ENCODE results near the gene TACC2.

TACC2 gene

GRCh38 chr10:122116331-122116730 is 127.4 kb downstream of the TACC2 start:
- no peak for DNase-seq (ENCODE audit: low read depth in 2 of 3, low spot score in 1 of 3)

GRCh38 chr10:122117475-122117874 is 128.5 kb downstream of the TACC2 start:
- no peak for DNase-seq (ENCODE audit: low read depth in 2 of 3, low spot score in 1 of 3)

GRCh38 chr10:122120008-122120744 is 131.2 kb downstream of the TACC2 start:
- DNase-seq (ENCODE audit: low read depth in 2 of 3, low spot score in 1 of 3), result no peak

DNA sequence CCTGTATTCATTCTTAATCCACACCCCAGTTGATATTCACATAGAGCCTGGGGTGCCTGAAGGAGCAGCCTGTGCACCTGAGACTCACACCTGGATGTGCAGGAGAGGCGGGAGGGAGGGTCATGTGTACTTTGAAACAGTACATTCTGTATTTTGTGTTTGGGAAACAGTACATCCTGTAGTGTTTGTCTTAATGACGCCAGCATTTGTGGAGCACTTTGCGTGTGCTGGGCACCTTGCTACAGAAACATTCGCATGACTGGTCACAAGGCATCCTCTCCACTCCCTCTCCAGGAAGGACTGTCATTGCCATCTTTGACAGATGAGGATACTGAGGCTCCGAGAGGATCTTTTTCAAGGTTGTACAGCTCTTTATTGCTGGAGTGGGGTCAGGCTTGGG is 132.1 kb downstream of the TACC2 start:
- no peak for DNase-seq (ENCODE audit: low read depth in 2 of 3, low spot score in 1 of 3)

GRCh38 chr10:122122493-122122892 is 133.5 kb downstream of the TACC2 start:
- DNase-seq (ENCODE audit: low read depth in 2 of 3, low spot score in 1 of 3), result no peak

DNA sequence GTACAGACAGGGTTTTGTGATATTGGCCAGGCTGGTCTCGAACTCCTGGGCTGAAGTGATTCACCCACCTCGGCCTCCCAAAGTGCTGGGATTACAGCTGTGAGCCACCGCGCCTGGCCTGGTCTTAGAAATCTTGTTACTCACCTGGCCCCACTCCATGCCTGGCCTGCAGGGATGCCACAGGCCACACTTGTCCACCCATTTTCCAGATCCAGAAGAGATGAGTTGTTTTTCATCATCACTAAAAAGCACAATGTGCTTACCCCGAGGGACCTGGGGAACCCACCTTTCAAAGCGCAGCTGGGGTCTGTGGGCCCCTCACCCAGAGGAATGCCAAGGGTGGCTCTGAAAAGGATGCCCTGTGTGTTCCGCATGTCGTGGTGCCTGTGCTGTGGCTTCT is 134.2 kb downstream of the TACC2 start:
- no peak for DNase-seq (ENCODE audit: low read depth in 2 of 3, low spot score in 1 of 3)

DNA sequence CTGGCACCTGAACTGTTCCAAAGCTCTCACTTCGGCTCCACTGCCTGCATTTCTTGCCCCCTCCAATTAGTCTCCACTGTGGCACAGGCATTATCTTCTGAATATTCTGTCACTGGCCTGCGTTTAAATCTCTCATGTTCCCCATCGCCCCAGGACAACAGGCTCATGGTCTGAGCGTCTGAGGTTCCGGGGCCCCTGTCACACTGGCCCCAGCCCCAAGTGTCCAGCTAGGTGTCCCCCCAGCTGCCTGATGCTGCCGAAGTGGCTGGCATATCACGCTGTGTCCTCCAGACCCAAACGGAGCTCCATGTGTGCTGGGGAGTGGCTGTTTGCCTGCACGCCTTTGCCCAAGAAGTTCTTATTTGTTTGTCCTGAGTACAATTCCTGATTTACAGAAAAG is 135.4 kb downstream of the TACC2 start:
- DNase-seq (ENCODE audit: low read depth in 2 of 3, low spot score in 1 of 3), result no peak

GRCh38 chr10:122124808-122125207 is 135.8 kb downstream of the TACC2 start:
- DNase-seq (ENCODE audit: low read depth in 2 of 3, low spot score in 1 of 3), result no peak

DNA sequence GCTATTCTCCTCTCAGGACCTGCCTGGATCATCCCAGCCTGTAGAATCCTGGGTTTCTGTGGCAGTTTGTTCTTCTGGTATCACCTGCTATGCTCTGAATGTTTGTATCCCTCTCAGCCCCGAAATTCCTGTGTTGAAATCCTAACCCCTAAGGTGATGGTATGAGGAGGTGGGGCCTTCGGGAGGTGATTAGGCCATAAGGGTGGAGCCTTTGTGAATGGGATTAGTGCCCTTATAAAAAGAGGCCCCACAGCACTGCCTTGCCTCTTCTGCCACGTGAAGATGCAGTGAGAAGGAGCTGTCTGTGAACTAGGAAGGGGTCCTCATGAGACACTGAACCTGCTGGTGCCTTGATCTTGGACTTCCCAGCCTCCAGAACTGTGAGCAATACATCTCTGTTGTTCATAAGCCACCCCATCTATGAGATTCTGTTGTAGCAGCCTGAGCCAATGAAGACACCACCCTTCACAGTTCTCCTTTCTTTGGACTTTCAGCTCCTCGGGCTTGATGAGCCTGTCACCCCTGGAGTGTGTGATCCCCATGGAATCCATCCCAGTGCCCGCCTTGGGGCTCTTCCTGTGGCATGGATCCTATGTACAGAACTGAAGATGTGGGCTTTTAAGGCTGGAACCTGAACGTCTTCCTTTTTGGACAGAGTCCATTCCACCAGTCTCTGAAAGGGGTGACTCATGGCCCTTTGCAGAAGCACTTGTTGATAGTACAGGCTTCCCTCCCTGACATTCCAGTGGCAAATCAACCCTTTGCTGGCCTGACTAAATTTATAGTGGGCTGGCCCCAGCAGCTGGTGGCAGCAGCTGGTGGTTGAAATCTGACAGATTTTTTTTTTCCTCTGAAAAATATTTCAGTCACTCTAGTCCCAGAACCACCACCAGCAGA is 138.0 kb downstream of the TACC2 start:
- no peak for DNase-seq (ENCODE audit: low read depth in 2 of 3, low spot score in 1 of 3)

GRCh38 chr10:122127943-122128342 is 139.0 kb downstream of the TACC2 start:
- DNase-seq (ENCODE audit: low read depth in 2 of 3, low spot score in 1 of 3), result no peak

GRCh38 chr10:122128357-122128756 is 139.4 kb downstream of the TACC2 start:
- DNase-seq (ENCODE audit: low read depth in 2 of 3, low spot score in 1 of 3), result no peak

DNA sequence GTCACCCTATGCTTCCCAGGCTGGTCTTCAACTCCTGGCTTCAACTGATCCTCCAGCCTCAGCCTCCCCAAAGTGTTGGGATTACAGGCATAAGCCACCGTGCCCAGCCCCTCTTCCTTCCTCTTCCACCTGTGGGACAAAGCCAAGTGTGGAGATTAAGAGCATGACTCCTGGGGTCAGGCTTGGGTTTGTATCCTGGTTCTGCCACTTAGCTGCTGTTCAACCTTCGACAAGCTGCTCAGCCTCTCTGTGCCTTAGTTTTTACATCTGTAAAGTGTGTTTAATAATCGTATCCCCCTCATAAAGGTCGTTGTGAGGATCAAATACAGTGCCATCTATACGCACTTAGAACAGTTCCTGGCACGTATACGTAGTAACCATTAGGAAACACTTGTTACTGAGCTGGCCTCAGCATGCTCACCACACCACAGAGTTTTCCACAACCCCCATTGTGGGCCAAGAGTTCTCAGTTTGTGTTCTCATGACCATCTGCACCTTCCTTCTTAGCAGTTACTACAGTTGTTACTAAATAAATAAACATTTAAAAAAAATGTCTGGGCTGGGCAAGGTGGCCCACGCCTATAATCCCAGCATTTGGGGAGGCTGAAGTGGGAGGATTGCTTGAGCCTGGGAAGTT is 141.6 kb downstream of the TACC2 start:
- DNase-seq (ENCODE audit: low read depth in 2 of 3, low spot score in 1 of 3), result no peak

DNA sequence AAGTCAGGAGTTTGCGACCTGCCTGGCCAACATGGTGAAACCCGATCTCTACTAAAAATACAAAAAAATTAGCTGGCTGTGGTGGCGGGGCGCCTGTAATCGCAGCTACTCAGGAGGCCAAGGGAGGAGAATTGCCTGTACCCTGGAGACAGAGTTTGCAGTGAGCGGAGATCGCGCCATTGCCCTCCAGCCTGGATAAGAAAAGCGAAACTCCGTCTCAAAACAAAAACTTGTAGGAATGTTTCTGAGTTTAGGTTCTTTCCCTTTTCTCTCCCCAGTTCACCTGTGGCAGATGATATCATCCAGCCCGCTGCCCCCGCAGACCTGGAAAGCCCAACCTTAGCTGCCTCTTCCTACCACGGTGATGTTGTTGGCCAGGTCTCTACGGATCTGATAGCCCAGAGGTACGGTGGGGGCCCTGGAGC is 143.4 kb downstream of the TACC2 start:
- no peak for DNase-seq (ENCODE audit: low read depth in 2 of 3, low spot score in 1 of 3)

GRCh38 chr10:122132882-122133565 is 144.1 kb downstream of the TACC2 start:
- no peak for DNase-seq (ENCODE audit: low read depth in 2 of 3, low spot score in 1 of 3)

DNA sequence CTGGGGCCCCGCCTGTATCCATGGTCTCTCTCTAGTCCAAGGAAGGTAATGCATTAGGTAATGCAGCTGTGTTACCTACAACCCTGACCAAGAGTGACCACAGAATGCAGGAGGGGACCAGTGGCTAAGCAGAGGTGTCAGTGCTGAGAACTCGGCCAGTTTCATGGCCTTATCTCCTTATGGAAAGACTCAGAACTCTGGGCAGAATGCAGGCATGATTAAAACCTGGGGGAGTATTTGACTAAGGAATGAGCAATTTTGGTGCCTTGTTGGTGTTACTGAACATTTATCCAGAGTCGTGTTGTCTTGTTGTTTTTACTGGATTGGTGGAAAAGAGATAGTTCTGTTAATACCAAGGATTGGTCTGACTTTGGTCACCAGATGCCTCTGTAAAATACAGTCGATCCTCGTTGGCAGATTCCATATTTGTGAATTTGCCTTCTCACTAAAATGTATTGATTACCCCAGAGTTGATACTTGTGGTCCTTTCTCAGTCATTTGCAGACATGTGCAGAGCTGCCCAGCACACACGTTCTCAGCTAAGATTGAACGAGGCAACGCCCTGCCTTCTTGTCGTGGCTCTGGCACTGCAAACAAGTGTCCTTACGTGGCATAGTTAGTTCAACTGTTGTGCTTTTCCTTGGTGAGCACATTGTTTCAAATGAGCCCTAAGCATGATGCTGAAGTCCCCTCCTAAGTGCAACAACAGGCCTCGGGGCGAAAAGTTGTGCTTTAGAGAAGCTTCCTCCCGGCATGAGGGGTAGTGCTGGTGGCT is 146.5 kb downstream of the TACC2 start:
- DNase-seq (ENCODE audit: low read depth in 2 of 3, low spot score in 1 of 3), result no peak

- DNase-seq (ENCODE audit: low read depth in 2 of 3, low spot score in 1 of 3), result no peak
Measured at GRCh38 chr10:122138831-122139625, 150.1 kb downstream of the TACC2 start.

GRCh38 chr10:122139627-122140170 is 150.7 kb downstream of the TACC2 start:
- DNase-seq (ENCODE audit: low read depth in 2 of 3, low spot score in 1 of 3), result no peak

DNA sequence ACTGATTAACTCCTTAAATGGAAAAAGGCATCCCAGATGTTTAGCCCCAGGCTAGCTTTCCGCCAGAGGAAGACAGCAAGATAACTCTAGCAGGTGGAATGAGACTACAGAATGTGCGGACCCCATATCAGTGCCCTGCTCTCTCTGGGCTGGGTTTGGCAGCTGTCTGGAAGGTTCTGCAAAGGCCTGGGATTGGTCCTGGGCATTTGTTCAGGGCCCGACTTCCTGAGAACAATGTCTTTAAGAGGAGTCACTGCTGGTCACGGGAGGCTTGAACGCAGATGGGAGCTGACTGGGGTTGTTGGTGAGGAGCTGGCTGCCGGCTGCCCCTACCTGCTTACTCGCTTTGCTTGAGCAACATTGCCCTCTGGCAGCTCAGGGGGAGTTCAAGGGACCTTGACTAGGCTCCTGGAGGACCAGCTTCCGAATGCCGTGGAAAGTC is 151.5 kb downstream of the TACC2 start:
- no peak for DNase-seq (ENCODE audit: low read depth in 2 of 3, low spot score in 1 of 3)

DNA sequence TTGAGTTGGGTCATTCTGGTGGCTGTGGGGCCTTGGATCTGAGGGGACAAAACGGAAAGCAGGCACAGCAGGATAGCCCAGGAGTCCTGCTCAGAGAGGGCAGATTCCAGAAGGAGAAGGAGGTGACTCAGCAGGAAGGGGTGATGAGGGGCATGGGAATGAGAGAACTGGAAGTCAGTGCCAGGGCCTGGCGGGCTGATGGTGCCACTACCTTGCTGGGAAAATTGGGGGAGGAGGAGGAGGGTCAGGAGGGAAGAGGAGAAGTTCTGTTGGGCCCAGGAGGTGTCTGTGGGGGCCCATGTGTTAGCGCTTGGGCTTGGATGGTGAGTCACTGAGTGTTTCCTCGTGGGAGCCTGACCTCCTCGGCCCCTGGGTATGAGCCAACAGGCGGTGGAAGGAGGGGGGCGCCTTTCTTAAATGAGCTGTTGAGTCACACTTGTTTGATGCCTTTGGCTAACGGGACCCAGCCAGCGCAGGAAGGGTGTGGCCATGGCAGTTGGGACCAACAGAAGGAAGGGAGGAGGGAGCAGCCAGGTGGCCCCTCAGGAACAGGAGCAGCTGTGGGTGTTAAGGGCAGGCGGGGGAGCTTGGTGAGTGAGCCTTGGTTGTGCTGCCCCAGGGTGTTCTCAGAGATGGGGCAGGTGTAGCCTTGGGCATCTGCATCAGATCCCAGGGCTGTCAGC is 152.1 kb downstream of the TACC2 start:
- DNase-seq (ENCODE audit: low read depth in 2 of 3, low spot score in 1 of 3), result no peak
